SKM-1 treated with dmso at 0.1 percent for 144 hours (cell line): ENCODE results near the gene RYR3.

ENCODE experiments used
- DNase-seq: peaks from one replicate; lab custom pipeline; 2025; ENCODE audit not compliant: unreplicated experiment; lab: John Stamatoyannopoulos, UW

RYR3 gene

GRCh38 chr15:33310481-33311311, at the start of gene RYR3:
Gene RYR3 (plus strand): TSS chr15:33310967. CDS start chr15:33311046, 79 bp downstream.
- DNase-seq, result no peak

GRCh38 chr15:33262306-33262705, 48.5 kb upstream of the RYR3 start:
- DNase-seq, result no peak

- DNase-seq, result no peak
Measured at GRCh38 chr15:33277689-33278088, 33.1 kb upstream of the RYR3 start.

GRCh38 chr15:33278816-33279612, 31.8 kb upstream of the RYR3 start:
- no peak for DNase-seq

- DNase-seq, result no peak
Measured at GRCh38 chr15:33279613-33280205, 31.1 kb upstream of the RYR3 start.

- no peak for DNase-seq
Measured at GRCh38 chr15:33282226-33283020, 28.3 kb upstream of the RYR3 start.

- DNase-seq, result no peak
Measured at GRCh38 chr15:33283576-33283975, 27.2 kb upstream of the RYR3 start.

- no peak for DNase-seq
Measured at GRCh38 chr15:33284336-33284735, 26.4 kb upstream of the RYR3 start.

- peak; percentile 37 for DNase-seq
Measured at GRCh38 chr15:33292717-33293307, 18.0 kb upstream of the RYR3 start.

- DNase-seq, result no peak
Measured at GRCh38 chr15:33293713-33294334, 16.9 kb upstream of the RYR3 start.

- no peak for DNase-seq
Measured at GRCh38 chr15:33296050-33296449, 14.7 kb upstream of the RYR3 start.

GRCh38 chr15:33296856-33297255, 13.9 kb upstream of the RYR3 start:
- no peak for DNase-seq

- no peak for DNase-seq
Measured at GRCh38 chr15:33298631-33299030, 12.1 kb upstream of the RYR3 start.

- no peak for DNase-seq
Measured at GRCh38 chr15:33304924-33305323, 5.8 kb upstream of the RYR3 start.

GRCh38 chr15:33309602-33310276, 1.0 kb upstream of the RYR3 start:
- no peak for DNase-seq

- no peak for DNase-seq
Measured at GRCh38 chr15:33311312-33311971, 675 bp downstream of the RYR3 start.

- DNase-seq, result no peak
Measured at GRCh38 chr15:33313491-33313890, 2.7 kb downstream of the RYR3 start.

- no peak for DNase-seq
Measured at GRCh38 chr15:33314069-33314468, 3.3 kb downstream of the RYR3 start.

GRCh38 chr15:33315044-33315443, 4.3 kb downstream of the RYR3 start:
- DNase-seq, result no peak
